OCI-M2 (cell line): ENCODE data around the gene CD36.

Experiments used
- DNase-seq: peaks from one replicate; lab custom pipeline; 2025; ENCODE audit not compliant: unreplicated experiment; lab: John Stamatoyannopoulos, UW

The CD36 gene

DNA sequence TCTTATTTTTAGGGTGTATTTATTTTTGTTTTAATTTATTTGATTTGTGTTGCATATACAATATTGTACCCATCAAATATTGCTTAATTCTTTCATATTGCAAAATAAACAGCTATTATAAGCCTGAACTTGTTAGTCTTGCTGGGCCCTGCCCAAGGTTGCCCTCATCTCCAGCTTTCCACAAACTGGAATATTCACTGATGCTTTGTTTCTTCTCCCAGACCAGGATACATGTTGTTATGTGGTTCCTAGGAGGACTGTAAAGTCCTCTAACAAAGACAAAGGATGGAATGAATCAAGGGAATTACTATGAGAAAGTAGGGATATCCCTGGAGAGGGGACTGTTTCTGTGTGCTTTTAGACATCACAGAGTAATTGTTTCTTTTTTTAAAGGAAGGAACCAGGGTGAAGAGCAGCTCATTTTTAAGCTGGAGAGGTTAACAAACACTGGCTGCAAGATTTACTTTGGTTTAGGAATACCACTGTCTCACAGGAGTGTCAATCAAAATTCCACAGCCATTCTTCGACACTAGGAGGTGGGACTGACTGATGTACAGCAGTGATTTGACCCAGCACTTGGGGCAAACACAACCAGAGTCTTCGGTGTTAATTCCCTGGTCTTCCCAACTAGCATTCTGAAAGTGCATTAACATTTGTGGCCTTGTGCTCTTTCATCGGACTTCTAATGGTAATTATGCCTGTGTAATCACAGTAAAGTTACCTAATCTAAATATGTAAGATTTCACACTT lies 14.8 kb upstream of the CD36 start:
- no peak for DNase-seq

DNA sequence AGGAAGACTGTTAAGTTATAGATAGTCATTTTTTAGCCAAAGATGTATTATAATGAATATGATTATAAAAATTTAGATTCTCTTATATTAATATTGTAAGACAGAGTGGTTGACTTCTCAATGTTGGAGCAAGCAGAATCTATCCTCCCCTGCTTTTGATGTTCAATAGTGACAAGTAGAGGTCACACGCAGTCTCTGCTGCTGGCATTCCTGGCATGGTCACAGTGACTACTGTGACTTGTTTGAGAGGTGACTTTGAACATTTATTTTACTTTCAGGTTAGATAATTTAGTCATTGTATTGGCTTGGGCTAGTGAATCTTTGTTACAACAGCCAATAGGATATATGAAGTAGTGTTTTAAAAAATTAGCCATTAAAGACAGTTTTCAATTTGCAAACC lies 13.7 kb upstream of the CD36 start:
- DNase-seq = no peak

DNA sequence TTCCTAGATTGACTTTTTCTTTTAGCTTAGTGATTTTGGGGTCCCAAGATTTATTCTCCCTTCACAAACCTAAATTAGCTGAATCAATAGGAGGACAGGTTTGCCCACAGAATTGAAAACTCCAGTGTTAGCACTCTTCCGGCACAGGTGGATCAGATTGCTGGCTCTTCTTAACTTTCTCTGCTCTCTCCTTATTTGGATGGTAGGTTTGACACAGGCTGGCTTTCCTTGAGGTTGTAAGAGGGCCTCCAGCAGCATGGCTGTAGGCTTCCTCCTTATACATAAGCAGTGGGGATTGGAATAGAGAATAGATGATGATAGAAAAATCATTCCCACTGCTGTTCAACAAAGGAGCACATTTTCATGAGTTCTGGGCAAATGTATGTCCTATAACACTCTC lies 9.4 kb upstream of the CD36 start:
- DNase-seq = no peak

DNA sequence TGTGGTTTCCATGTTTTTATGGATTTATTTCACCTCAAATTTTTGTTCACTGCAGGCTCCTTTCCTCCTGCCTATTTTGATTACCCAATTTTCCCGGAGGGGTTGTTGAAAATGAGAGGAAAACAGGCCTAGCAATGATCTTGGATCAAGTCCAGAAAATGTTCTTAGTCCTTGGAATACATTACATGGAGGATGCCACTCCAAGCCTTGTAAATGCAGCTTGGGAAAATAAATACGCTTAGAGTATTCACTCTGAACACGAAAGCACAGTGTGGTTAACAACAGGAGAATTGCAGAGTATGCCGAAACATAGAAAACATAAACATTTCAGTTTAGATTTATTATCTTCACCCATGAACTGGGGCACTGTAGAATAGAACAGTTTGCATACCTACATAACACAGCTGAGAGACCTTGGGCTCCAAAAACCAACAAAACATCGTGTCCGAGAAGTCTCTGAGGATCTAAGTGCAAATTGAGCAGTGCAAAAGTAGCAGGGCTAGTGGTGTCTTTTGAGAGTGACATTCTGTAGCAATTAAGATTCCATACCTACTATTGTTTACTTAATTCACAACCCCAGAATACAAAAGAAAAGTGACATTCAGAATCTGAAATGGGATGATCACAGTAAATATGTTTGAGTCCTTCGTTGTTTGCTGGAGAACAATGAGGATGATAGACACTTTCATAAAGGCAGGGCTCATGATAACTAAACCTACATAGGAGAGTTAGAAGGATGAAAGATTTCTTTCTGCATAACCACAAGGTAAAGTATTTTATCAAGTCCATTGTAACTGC lies 7.6 kb upstream of the CD36 start:
- DNase-seq = no peak

DNA sequence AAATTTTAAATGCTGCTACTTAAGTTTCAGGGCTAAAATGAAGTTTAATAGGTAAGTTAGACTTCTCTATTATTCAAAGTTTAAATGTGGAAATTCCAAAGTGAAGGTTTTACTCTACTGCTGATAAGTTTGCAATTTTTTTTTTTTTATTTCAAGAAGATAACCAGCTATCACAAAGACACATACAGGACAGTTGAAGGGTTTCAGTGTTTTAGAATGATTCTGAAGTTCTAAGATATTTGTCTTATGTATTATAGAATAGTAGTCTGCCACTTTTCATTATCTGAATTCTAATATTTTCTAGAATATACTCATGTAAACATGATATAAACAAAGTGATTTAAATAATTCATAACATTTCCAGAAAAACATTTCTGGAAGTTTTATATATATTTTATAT lies 7.0 kb upstream of the CD36 start:
- DNase-seq = no peak

DNA sequence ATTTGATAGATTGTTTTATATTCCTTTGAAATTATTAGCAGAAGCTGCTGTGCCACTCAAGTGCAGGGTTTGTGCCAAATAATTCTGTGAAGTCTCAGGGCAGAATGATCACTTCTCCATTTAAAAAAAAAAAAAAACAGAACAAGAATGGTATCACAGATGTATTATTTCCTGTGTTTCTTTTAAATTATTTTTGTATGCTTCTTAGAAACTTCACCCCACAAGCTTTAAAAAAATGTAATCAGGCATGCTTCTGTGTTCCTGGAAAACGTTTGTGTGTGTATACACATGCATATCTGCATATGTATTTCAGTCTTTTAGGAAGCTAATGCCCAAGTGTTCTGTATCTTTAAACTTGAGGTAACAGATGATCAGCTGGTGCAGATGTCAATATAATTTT lies 6.3 kb upstream of the CD36 start:
- no peak for DNase-seq

DNA sequence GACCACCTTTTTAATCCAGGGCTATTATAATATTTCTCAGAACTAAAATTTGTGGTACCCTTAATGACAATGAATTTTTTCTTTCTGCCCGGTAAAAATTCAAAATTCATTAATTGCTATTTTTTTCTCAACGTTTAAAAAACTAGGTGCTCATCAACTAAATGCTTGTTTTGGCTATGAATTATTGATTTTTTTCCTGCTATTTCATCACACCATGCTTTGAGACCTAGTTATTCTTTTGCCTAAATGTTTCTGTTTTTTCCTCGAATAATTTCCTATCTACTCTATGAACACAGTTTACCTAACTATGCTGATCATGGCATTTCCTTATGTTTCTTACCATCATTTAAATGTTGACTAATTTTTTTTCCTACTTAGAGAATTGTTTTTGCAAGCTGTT lies 5.6 kb upstream of the CD36 start:
- DNase-seq = no peak

DNA sequence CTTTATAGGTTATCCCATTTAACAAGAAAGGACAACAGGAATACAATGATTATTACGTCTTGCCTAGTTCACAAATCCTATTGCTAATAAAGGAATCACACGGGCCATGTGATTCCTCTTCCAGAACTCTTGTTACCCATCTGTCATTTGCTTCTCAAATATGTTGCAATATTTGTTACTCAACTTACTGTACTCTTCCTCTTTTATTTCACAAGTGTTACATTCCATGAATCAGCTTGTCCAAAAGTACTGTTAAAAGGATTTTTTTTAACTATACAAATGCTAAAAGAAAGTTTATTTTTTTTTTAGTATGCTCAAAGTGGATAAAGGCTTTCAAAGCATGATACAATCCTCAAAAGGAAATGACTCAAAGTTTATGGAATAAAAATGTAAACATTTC lies 3.9 kb upstream of the CD36 start:
- no peak for DNase-seq

DNA sequence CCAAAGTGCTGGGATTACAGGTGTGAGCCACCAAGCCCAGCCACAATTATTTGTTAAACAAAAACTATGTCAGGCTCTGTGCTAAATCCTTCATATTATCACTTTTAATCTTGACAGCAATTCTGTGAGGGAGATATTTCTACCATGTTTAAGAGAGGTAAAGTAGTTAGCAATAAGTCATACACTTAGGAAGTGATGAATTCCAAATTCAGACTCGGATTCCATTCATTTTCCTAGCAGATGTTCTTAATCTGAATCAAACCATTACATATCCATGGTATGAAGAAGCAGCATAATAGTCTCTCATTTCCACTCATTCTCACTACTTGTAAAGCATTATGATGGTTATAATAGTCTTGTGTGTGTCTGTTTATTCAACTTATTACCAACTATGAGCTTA lies 2.9 kb upstream of the CD36 start:
- no peak for DNase-seq

DNA sequence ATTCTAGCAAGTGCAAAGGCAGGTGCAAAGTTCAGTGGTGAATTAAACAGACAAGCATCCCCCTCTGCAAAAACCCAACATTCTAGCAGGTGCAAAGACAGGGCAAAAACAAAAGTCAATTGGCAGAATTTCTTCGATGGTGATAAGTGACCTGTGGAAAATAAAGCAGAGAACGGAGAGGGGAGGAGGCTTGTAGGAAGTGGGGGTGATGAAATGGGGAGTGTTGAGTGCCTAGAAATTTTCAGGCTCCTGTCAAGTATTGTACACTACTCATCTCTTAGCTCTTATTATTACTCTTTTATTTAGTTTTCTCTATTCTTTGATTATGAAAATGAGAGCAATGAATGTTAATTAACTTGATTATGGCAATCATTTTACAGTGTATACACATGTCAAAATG lies 2.4 kb upstream of the CD36 start:
- no peak for DNase-seq

DNA sequence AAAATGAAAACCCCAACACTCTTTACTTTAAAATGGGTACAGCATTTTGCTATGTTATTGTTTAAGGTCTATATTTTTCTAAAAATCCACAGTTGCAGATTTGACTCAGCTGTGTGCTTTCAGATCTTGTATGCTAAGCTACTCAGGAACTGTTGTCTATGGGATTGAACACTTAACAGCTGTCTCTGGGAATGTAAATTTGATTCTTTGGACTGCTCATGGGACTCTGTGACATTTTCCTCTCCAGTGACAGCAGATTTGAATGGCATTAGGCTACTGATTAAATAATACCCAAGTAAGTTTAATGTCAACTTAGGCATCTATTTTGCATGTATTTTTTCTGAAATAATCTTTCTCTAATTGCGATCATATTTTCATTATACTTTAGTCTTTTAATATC lies 1.7 kb upstream of the CD36 start:
- no peak for DNase-seq

DNA sequence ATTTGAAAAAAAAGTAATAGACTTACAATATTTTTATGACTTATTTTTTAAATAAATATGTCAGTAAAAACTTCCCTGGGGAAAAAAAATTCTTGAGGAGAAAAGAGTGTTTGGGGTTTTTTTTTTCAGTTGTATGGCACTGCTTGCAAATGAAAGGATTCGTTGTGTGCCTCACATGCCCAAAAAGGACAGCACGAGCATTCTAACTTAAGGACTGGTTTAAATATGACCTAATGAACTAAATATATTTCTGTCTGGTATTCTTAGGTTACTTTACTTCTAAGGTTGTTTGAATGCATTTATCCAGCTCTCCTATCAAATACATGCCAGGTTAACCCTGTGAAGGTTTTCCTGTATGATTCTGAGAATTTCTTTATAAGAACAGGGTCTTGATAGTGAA lies 988 bp upstream of the CD36 start:
- DNase-seq = peak; percentile 30

DNA sequence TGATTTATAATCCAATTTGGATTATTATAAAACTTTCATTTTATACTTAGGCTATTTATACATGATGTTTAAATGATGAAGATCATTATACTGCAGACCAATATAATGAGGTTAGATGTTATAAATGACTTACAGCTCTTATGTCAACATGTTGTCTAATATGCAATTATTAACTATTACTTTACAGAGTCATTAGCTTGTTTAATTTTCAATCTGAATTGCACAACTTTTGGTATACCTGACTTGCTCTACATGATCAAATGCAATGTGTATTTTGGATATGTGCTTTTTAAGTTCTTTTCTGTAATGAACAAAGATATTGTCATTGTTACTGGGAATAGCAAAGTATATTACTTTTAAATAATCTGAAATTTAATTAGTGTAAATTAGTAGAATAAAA lies 569 bp downstream of the CD36 start:
- DNase-seq = no peak

DNA sequence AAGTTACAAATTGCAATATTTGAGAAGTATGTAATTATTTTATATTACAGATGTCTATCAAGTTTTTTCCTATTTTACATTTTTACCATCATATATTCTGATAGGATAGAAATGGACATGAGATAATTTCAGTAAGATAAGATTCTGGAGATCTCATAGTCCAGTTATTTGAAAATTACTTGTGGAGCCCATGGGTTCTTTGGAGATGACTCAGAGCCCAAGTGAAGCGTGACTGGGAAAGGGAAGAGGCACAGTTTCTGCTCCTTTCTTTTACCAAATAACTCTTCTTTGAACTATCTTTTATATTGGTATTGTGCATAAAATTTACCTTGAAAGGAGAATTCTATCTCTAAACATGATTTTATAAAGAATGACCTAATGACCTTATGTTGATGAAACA lies 2.4 kb downstream of the CD36 start:
- no peak for DNase-seq

DNA sequence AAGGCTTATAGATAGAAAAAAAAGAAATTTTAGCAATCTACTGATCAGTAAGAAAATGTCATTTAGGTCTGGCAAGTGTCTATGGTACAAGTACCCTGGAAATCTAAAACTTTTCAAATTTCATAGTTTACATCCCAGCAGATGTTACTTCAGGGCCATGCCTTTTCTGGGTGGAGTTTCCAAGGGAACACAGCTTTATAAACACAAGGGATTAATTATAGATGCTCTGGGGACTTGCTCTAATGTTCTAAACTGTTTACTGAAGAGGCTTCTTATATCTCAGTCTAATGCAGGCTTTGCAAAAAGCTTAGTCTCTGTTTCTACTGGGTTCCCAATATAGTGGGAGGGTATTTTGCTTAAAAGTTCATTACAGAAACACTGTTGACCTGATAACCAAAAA lies 3.1 kb downstream of the CD36 start:
- DNase-seq = peak; percentile 24

DNA sequence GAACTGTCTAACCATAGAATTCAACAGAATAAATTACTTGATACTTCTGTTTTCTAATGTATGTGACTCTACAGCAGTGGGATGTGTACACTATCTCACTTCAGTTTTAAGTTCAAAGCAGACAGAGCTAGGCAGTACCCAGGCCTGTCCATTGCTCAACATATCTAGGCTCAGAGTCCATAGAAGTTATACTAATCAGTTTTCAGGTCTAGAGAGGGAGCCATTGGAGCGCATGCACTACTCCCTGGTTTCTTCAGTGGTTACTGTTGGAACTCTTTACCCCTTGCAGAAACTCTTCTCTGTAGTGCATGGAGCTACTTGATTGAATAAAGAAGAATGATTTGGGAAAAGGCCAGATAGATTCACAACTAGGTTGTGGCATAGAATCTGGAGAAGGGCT lies 4.4 kb downstream of the CD36 start:
- DNase-seq = no peak

DNA sequence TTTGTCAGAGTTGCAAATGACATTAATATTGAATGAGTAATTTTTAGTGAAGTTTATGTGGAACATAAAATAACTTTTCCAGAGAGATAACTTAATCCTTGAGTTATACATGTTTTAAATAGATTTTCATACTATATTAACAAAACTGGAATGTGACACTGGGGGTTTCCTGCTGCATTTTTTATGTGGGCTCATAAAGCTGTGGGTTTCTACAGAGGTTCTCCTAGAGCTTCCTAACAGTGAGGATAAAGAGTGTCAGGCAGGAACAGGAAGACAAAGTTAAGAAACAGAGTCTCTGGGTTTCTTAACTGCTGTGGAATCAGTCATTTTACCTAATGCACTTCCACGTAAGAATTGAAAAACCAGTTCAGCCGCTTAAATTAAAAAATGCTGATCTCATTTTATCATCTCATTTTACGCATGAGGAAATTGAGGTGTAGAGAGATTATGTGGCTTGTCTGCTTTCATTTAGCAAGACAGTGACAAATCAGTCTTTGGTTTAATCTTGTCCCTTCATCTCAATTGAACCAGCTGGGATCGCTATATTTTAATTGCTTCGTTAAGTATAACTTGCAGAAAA lies 5.0 kb downstream of the CD36 start:
- no peak for DNase-seq

DNA sequence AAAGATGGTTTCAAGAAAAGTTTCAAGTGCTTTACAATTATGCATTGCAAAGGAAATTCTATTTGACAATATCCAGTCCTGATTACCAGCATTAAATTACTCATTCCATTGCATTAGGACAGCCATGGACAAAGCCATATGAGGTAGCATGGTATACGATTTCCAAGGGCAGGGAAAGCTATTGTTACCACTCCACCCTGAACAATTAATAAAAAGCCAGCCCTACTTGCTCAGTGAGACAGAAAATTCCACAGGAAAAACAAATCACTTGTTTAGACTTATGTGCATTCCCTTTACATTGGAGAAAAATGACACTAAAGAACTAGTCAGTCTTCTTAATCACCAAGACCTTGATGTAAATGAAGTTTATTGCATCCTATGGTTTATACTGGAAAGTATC lies 5.6 kb downstream of the CD36 start:
- DNase-seq = no peak

DNA sequence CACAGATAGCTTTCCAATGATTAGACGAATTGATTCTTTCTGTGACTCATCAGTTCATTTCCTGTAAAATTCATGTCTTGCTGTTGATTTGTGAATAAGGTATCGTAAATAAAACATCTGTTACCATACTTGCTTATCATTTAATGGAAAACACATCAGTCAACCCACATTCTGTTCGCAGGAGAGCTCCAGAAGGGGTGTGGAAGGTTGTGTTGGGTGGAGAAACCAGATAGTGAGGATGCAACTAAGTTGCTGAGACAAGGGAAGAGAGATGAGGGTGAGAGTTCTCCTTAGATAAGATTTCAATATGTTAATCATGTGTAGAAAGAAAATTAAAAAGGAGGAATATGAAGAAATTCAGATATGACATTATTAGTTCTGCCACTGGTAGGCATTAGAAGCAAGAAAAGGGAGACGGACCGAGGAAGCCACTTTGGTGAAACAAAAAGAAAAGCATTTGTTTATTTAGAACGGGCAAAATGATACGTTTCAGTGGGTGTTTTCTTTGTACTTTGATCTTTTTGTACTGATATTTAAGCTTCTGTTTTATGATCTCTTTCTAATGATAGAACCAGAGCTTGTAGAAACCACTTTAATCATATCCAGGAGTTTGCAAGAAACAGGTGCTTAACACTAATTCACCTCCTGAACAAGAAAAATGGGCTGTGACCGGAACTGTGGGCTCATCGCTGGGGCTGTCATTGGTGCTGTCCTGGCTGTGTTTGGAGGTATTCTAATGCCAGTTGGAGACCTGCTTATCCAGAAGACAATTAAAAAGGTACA lies 7.8 kb downstream of the CD36 start:
- DNase-seq = peak; percentile 40

DNA sequence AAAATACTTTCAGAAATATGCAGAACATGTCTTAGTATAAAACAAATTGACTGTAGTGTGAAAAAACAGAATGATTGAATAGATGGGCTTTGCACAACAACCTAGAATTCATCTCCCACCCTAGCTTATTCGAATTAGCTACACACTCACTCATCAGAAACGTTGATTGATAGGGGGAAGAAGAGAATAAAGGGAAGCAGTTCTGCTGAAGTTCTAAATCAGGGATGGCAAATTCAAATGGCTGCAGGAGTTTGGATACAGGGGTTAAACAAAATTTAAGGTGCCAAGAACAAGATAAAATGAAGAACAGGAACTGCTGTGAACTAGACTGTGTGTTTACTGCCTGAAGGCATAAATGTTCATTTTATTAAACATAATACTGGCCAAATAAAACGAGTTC lies 9.0 kb downstream of the CD36 start:
- DNase-seq = no peak

DNA sequence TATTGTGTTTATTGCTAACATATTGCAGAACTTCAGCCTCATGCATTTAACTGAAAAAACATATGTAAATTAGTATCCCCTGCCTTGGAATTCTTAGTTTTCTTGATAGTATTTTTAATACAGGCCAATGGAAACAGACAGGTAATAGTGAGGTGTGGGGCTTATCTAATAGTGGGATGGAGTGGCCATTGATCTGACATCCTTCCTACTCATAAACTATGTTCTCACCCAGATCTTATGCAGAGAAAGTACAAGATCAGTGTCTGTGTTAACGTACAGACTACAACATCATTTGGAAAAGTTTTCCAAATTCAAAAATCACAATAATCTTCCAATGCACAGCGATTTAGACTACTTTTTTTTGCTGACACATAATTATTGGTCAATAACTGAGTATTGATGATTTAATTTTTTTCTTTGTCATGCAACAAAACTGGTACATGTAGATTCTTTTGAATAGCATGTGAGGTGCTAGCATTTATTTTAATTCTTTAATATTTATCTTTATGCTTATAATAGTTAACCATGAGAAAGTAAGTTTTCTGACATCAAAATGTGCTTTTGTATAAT lies 9.7 kb downstream of the CD36 start:
- no peak for DNase-seq
